Fibroblast of upper back skin (primary cell): Measurements from ENCODE around the gene RNF111.

Experiments used
- DNase-seq: peaks from one replicate; pipeline ENCODE4 v3.0.0-alpha.2; 2013

Gene RNF111

DNA sequence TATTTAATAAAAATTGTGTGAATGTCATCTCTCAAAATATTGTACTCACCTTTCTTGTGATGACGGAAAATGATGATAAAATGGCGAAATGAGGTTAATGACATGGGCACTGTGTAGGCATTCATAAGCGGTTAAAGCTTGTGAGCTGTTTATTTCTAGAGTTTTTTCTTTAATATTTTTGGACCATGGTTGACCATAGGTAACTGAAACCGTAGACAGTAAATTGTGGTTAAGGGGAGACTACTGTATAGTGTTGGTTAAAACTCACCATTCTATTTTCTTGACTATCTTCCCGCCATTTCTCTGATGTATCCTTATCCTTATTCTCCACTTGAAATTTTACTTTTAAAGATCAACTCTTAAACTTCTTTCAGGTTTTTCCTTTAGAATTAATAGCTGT, 14.5 kb downstream of the RNF111 start:
- no peak for DNase-seq

DNA sequence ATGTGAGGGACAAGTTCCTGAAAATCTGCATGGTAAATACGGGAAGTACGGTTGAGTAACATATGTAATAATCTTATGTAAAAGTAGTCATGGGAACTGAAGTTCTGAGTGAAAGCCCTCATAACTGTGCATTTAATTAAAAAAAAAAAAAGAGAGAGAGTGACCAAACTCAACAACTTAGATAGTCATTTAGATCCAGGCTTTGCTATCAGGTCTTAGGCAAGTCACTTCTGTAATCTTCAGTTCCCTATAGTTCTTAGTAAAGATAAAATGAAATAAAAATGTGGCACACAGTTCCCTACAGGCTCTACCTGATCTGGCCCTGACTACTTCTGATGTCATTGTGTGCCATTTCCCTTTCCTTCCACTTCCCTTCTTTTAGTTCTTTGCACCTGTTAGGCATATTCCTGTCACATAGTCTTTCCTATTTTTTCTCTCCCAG, 15.0 kb downstream of the RNF111 start:
- DNase-seq = no peak

DNA sequence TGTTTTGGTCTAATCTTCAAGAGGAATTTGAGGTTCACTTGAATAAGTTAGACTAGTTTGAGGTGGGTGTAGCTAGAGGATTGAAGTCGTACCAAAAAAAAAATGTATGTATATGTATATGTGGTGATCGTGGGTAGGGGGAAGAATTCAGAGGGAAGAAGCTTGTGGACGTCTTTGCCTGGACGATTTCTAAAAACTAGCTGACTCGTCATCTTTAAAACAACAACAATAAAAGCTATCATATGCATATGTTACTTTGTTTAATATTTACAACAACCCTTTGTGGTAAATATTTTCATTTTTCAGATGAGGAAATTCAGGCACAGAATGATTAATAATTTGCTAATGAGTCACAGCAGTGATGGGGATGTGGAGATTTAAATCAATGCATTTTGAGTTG, 18.1 kb downstream of the RNF111 start:
- peak; percentile 16 for DNase-seq

DNA sequence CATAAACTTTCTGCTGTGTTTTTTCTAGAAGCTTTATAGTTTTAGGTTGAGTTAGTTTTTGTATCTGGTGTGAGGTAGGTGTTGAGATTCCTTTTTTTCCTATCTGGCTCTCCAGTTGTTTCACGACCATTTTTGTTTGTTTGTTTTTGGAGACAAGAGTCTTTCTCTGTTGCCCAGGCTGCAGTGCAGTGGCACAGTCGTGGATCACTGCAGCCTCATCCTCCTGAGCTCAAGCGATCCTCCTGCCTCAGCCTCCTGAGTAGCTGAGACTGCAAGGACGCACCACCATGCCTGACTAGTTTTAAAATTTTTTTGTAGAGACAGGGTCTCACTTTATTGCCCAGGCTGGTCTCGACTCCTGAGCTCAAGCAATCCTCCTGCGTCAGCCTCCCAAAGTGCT, 20.6 kb downstream of the RNF111 start:
- DNase-seq = no peak

DNA sequence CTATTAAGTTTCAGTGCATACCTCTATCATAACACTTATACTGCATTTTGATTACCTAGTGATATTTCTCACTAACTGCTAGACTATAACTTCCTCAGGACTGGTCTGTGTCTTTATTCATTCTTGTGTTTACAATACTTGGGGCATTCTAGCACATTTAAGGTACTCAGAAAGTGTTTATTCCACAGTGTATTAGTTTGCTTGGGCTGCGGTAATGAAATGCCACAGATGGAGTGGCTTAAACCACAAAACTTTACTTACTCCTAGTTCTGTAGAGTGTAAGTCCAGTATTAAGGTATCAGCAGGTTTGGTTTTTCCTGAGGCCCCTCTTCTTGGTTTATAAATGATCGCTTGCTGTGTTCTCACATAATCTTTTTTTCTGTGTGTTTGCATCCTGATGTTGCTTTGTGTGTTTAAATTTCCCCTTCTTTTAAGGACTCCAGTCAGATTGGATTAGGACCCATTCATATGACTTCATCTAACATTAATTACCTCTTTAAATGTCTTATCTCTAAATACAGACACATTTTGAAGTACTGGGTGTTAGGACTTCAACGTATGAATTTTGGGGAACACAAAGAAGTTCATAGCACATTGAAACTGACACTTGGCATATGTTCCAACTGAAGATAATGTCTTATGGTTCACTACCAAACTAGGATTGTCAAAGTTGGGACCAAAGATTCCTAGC, 23.9 kb downstream of the RNF111 start:
- DNase-seq = no peak

DNA sequence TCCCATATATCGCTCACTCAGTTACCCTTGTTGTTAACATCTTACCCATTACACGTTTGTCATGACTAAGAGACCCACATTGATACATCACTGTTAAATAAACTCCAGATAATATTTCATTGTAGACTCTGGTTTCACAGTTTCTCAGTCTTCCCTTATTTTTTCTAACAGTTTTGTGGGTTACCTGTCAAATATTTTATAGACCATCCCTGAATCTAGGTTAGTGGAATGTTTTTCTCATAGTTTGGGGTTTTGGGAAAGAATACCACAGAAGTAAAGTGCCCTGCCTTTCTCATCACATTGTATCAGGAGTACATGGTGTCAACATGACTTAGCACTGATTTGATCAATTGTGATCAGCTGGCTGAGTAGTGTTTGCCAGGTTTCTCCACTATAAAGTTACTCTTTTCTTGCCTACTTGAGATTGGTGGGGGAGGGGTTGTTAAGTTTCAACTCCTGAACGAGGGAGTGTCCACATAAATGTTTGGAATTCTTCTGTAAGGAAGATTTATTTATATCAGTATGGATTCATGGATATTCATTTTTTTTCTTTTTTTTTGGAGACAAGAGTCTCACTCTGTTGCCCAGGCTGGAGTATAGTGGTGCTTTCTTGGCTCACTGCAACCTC, 25.9 kb downstream of the RNF111 start:
- peak; percentile 63 for DNase-seq

DNA sequence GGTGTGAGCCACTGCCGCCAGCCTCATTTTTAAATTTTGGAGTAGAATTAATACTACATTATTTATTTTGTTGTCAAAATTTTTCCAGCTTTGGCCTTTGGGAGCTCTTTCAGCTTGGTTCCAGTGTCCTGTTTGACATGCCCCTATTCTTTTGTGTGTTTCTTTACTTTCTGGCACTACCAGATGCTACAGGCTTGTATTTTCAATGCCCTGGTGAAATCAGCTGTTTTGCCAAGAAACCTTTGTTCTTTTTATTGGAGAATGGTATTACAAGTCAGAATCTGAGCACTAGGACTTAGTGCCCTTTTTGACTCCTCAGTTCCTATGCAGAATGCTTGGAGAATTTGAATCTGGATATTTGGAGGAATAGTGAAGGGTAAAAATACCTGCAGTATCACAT, 26.6 kb downstream of the RNF111 start:
- no peak for DNase-seq

DNA sequence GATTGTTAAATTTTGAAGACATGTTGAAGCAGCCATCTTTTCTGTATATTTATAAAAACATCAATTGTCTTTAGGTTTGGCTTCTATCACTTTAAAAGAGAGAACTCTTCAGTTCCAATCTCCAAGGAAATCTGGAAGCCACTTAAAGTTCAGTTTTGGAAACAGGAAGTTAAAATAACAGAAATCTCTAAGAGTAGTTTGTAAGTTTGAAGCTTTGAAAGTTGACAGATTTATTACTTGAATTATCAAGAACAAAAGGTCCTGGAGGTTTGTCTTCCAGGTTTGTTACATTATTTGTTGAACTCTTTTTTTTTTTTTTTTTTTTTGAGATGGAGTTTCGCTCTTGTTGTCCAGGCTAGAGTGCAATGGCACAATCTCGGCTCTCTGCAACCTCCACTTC, 30.0 kb downstream of the RNF111 start:
- DNase-seq = no peak

DNA sequence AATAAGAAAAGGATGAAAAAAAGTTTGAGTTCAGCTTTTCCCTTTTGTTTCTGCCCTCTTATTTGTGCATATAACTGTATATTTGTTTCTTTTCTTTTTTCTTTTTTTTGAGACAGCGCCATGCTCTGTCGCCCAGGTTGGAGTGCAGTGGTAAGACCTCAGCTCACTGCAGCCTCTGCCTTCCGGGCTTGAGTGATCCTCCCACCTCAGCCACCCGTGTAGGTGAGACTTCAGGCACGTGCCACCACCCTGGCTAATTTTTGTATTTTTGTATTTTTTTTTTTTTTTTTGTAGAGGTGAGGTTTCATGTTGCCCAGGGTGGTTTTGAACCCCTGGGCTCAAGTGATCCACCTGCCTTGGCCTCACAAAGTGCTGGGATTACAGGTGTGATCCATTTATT, 31.4 kb downstream of the RNF111 start:
- no peak for DNase-seq

DNA sequence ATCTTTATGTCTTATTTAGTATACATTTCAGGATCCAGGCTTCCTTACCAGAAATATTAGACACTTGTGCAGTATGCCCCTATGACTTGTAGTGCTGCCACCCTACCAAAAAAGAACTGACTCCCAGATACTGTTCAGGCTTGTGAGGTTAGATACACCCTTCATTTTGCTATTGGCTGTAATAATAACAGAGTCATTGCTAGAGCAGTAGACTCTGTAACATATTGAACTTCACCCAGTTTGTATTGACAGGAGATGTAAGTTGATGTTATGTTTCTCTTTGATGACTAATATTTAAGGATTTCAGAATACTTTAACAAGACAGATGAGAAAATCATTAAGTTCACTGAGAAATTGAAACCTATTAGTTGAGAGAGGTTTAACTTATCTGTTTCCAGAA, 32.9 kb downstream of the RNF111 start:
- DNase-seq = no peak

DNA sequence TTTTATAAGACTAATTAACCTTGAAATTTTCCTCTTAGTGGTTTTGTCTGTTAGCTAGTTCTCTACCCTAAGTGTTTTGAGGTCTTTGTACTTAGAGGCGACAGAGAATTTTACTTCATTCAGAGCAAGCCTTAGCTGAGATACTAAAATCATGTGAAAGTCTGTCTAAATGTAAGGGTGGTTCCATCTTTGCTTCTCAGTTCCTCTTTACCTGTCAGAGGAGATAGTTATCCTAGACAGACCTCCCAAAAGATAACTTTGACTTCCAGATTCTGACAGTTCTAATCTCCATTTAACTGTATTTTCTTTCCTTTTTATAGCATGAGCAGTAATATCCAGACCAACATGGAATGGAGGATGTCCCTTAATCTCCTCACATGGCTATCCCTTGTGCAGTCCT, 34.7 kb downstream of the RNF111 start:
- no peak for DNase-seq

DNA sequence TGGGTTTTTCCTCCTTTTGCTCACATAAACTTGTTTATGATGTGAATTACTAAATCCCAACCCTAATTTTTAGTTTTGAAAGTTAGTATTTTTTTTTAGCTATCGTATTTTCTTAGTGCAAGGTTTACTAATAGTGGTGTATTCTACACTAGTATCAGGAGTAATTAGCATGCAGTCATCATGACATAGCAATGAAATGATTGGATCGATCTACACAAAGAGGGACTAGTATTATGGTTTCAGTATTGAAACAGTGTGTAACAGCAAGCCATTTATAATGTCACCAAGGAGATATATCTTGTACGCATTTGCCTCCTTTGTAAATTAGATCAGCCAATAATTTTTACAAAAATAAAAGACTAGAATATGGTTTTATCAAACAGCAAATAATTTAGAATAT, 38.7 kb downstream of the RNF111 start:
- DNase-seq = no peak

DNA sequence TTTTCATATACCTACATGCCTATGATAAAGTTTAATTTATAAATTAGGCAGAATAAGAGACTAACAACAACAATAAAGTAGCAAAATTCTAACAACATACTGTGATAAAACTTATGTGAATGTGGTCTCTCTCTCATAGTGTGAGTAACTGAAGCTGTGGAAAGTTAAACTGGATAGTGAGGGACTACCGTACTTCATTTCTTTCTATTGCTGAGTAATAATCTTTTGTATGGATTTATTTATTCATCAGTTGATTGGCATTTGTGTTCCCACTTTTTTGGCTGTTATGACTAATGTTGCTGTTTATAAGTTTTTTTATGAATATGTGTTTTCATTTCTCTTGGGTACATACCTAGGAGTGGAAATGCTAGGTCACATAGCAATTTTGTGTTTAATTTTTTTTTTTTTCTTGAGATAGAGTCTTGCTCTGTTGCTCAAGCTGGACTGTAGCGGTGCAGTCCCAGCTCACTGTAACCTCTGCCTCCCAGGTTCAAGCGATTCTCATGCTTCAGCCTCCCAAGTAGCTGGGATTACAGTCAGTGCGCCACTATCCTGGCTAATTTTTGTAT, 41.0 kb downstream of the RNF111 start:
- DNase-seq = no peak

DNA sequence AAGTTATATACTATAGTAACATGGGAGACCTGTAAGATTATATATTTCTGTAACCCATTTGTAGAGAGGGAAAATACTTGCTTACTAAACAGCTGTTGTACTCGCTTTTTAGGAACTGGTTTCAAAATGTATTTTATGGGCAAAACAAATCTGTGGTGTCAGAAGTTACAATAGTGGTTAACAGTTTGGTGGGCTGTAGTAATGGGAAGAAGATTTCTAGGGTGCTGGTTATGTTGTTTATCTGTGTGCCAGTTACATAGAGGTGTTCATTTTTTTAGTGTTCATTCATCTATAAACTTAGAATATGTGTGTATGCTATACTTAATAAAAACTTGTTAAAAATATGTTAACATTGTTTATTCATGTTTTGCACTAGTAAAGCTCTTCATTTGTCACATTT, 42.1 kb downstream of the RNF111 start:
- no peak for DNase-seq

DNA sequence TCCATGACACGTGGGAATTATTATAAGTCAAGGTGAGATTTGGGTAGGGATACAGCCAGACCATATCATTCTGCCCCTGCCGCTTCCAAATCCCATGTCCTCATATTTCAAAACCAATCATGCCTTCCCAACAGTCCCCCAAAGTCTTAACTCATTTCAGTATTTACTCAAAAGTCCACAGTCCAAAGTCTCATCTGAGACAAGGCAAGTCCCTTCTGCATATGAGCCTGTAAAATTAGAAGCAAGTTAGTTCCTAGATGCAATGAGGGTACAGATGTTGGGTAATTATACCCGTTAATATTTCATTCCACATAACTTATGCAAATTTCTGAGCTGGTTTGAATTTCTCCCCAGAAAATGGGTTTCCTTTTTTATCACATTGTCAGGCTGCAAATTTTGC, 47.7 kb downstream of the RNF111 start:
- no peak for DNase-seq

DNA sequence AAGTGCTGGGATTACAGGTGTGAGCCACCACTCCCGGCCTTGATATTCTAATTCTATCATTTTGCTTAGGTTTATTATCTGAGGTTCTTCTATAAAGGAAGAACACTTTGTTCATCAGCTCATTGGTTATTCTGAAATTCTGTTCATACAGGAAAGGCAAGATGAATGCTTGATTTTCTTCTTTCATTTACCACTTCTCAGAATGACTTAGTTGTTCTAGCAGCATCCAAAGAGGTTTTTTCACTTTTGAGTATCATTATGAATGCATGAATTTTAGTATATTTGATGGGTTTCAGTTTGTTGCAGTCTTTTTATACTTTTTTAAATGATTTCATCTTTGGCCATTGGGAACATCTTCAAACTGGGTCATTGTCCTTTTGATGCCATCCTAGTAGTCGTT, 51.8 kb downstream of the RNF111 start:
- no peak for DNase-seq

DNA sequence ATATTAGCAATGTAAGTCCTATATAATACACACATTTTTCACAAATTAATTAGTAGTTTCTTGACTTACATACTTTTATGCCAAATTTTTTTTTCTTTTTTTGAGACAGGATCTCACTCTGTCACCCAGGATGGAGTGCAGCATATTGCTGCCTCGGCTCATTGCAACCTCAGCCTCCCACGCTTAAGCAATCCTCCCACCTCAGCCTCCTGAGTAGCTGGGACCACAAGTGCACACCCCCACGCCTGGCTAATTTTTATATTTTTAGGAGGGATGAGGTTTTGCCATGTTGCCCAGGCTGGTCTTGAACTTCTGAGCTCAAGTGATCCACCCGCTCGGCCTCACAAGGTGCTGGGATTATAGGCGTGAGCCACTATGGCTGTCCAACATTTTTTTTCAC, 54.6 kb downstream of the RNF111 start:
- DNase-seq = no peak

DNA sequence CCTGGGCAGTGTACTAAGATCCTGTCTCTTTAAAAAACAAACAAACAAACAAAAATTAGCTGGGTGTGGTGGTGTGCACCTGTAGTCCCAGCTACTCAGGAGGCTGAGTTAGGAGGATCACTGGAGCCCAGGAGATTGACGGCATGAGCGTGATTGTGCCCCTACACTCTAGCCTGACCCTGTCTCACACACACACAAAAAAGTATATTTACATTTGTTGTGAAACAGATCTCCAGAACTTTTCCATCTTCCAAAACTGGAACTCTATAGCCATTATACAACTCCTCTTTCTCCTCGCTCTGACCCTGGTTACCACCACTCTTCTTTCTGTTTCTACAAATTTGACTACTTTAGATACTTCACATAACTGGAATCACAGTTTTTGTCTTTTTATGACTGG, 61.4 kb downstream of the RNF111 start:
- no peak for DNase-seq

DNA sequence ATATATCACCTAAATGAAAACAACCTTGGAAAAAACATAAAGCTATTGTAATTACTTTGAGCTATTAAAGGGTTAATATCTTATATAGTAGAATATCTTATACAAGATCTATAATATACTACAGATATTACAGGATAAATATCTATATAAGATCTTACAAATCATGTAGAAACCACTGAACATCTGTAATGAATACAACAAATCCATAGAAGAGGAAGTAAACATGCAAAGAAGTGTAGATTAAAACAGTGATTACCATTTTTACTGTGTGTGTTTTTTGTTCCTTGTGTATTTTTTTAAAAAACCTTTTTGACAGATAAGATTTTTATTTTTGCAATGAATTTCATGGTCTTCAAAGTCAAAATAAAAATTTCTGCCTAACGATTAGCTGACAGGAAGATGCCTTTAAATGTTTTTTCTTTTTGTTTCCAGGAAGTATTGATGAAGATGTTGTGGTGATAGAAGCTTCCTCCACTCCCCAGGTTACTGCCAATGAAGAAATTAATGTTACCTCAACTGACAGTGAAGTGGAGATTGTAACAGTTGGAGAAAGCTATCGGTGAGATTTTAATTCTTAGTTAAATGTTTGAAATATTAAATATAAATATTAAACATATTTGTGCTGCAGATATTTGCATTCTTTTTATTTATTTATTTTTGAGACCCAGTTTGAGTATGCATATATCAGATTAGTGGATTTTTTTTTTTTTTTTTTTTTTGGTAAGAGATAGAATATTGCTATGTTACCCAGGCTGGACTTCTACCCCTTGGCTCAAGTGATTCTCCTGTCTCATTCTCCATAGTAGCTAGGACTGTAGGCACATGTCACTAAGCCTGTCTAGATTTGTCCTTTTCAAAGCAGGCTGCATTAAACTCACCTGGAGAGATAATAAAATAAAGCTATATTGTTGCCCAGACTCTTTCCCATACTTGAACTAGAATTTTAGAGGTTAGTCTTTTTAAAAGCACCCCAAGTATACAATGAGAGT, 64.7 kb downstream of the RNF111 start:
- no peak for DNase-seq

DNA sequence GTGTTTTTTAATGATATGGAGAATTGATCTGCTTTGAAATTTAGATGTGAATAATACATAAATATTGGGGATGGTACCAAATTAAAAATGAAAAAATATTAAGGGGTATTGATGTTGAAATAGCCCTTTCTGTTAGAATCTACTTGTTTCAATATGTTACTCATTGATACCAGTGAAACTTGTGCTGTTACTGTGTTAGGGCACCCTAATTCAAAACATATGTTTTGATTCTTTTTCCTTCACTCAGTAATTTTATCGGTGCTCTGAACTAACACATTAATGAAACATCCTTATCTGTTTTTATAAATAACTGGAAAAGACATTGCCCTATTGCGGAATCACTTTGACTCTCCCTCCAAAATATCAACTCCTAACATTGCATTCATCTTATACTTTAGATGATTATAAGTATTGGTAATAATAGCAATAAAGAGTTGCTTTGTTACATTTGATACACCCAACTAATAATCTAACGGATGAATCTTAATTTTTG, 65.5 kb downstream of the RNF111 start:
- DNase-seq = peak; percentile 10

DNA sequence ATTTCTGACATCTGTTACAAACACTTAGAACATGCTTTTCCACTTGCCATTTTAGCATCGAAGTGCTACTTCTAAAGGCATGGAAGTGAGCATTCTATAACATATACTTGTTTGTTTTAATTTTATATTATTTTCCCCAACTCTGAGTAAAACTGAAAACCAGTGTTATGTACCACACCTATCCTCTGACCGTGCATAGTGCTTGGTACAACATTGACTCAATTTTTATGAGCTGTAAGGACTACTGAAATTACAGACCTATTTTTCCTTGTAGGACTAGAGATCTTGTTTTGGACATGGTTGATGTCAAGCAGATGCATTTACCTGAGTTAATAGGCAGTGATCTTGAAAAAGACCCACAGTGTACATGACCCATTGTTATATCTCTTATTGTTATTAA, 66.0 kb downstream of the RNF111 start:
- no peak for DNase-seq

DNA sequence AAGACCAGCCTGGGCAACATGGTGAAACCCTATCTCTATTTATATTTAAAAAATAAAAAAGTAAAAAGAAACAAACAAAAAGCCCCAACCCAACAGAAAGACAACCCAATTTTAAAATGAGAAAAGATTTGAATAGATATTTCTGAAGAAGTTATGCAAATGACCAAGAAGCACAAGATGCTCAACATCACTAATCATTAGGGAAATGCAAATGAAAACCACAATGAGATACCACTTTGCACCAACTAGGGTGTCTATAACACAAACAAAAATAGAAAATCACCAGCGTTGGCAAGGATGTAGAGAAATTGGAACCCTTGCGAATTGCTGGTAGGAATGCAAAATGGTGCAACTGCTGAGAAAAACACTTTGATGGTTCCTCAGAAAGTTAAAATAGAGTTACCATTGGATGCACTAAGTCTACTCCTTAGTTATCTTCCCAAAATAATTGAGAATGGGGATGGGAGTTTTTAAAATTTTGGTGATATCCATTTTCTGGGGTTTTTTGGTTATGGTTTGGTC, 71.7 kb downstream of the RNF111 start:
- DNase-seq = no peak

DNA sequence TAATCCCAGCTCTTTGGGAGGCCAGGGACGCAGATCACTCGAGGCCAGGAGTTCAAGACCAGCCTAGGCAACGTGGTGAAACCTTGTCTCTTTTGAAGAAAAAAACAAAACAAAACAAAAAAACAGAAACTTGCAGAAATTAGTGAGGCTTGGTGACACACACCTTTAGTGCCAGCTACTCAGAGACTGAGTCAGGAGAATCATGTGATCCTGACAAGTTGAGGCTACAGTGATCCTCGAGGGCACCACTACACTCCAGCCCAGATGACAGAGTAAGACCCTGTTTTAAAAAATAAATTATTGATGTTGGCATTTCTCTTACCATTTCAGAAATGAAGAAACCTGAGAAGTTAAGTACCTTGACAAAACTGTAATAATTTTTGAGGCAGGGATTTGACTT, 72.9 kb downstream of the RNF111 start:
- no peak for DNase-seq
